ENCODE data around the gene XRN1. TPM values are rescaled to one million over a fixed set of nuclear protein-coding genes. Genes with fewer than 3 reads are reported as not detected.
"Not testable (repeated sequence)": the region's sequence is repeated elsewhere in the genome, so short reads cannot be mapped to it uniquely, and the experiment has no call there.

XRN1 gene
- total RNA-seq, 1 donor from 2014 or later: 36.7 TPM

- no peak overlapping the region for H2AFZ ChIP-seq (ENCODE audit: low read depth, low read length)
- Mint-ChIP-seq H3K27me3 (ENCODE audit: low read depth, unreplicated experiment) (no peaks in the 10 kb centered on the region), H3K4me3 (ENCODE audit: unreplicated experiment) (no peak overlapping the region), H3K27ac (ENCODE audit: unreplicated experiment) (no peak overlapping the region), H3K9me3 (ENCODE audit: unreplicated experiment) (no peaks in the 10 kb centered on the region), H3K4me1 (ENCODE audit: low read depth, unreplicated experiment) (peaks cover 18% of the 10 kb centered on the region), H3K36me3 (ENCODE audit: low read depth, unreplicated experiment) (peaks cover 11% of the 10 kb centered on the region)
- TF ChIP-seq EZH2 (IDR thresholded peaks at IDR 0.05; ENCODE audit: insufficient read depth, low read length) (no peak), CTCF (IDR thresholded peaks at IDR 0.05; ENCODE audit: insufficient read depth, low read depth, low read length) (no peak)
- no peaks in the 10 kb centered on the region for H3K79me2 ChIP-seq (ENCODE audit: insufficient read depth, low read length)
- peak; percentile 5 for DNase-seq (ENCODE audit: low read depth)
- no peaks in the 10 kb centered on the region for H4K20me1 ChIP-seq (ENCODE audit: insufficient read depth, low read length)
- no peak for FAIRE-seq
- no peak overlapping the region for H3K9ac ChIP-seq (ENCODE audit: low read length)
- H3K4me1 ChIP-seq (ENCODE audit: insufficient read depth, low read length): peaks cover 4% of the 10 kb centered on the region
- H3K9me3 ChIP-seq (ENCODE audit: insufficient read depth, low read depth, low read length): no peaks in the 10 kb centered on the region
- no peak overlapping the region for H3K4me2 ChIP-seq (ENCODE audit: low read length)
- H3K27ac ChIP-seq (ENCODE audit: low read depth, low read length): no peak overlapping the region
- H3K36me3 ChIP-seq (ENCODE audit: insufficient read depth, low read length): no peaks in the 10 kb centered on the region
- H3K4me3 ChIP-seq (ENCODE audit: insufficient read depth, low read depth, low read length): no peak overlapping the region
- no peaks in the 10 kb centered on the region for H3K27me3 ChIP-seq (ENCODE audit: insufficient read depth, low read length)
Observed at GRCh38 chr3:142319912-142320311, 127.9 kb downstream of the XRN1 start.

- Mint-ChIP-seq H3K36me3 (ENCODE audit: low read depth, unreplicated experiment) (peaks cover 8% of the 10 kb centered on the region), H3K4me1 (ENCODE audit: low read depth, unreplicated experiment) (peaks cover 18% of the 10 kb centered on the region), H3K9me3 (ENCODE audit: unreplicated experiment) (no peaks in the 10 kb centered on the region), H3K27me3 (ENCODE audit: low read depth, unreplicated experiment) (no peaks in the 10 kb centered on the region), H3K27ac (ENCODE audit: unreplicated experiment) (peak overlapping the region; percentile 12), H3K4me3 (ENCODE audit: unreplicated experiment) (no peak overlapping the region)
- peaks cover 4% of the 10 kb centered on the region for H3K4me1 ChIP-seq (ENCODE audit: insufficient read depth, low read length)
- DNase-seq (ENCODE audit: low read depth) (peak; percentile 72), FAIRE-seq (peak; percentile 37)
- H3K36me3 ChIP-seq (ENCODE audit: insufficient read depth, low read length): no peaks in the 10 kb centered on the region
- TF ChIP-seq CTCF (IDR thresholded peaks at IDR 0.05; ENCODE audit: insufficient read depth, low read depth, low read length) (no peak), EZH2 (IDR thresholded peaks at IDR 0.05; ENCODE audit: insufficient read depth, low read length) (no peak)
- no peak overlapping the region for H2AFZ ChIP-seq (ENCODE audit: low read depth, low read length)
- no peaks in the 10 kb centered on the region for H3K9me3 ChIP-seq (ENCODE audit: insufficient read depth, low read depth, low read length)
- H3K27me3 ChIP-seq (ENCODE audit: insufficient read depth, low read length): no peaks in the 10 kb centered on the region
- H3K4me2 ChIP-seq (ENCODE audit: low read length): peak overlapping the region; percentile 61
- H3K79me2 ChIP-seq (ENCODE audit: insufficient read depth, low read length): no peaks in the 10 kb centered on the region
- H4K20me1 ChIP-seq (ENCODE audit: insufficient read depth, low read length): no peaks in the 10 kb centered on the region
- no peak overlapping the region for H3K4me3 ChIP-seq (ENCODE audit: insufficient read depth, low read depth, low read length)
- no peak overlapping the region for H3K9ac ChIP-seq (ENCODE audit: low read length)
- H3K27ac ChIP-seq (ENCODE audit: low read depth, low read length): peak overlapping the region; percentile 34
Observed at GRCh38 chr3:142319094-142319493, 128.7 kb downstream of the XRN1 start.

GRCh38 chr3:142318331-142318730 is 129.5 kb downstream of the XRN1 start:
- Mint-ChIP-seq H3K4me1 (ENCODE audit: low read depth, unreplicated experiment) (peaks cover 18% of the 10 kb centered on the region), H3K4me3 (ENCODE audit: unreplicated experiment) (no peak overlapping the region), H3K27ac (ENCODE audit: unreplicated experiment) (peak overlapping the region; percentile 54), H3K27me3 (ENCODE audit: low read depth, unreplicated experiment) (no peaks in the 10 kb centered on the region), H3K36me3 (ENCODE audit: low read depth, unreplicated experiment) (peaks cover 8% of the 10 kb centered on the region), H3K9me3 (ENCODE audit: unreplicated experiment) (no peaks in the 10 kb centered on the region)
- no peaks in the 10 kb centered on the region for H3K9me3 ChIP-seq (ENCODE audit: insufficient read depth, low read depth, low read length)
- peaks cover 4% of the 10 kb centered on the region for H3K4me1 ChIP-seq (ENCODE audit: insufficient read depth, low read length)
- H3K36me3 ChIP-seq (ENCODE audit: insufficient read depth, low read length): no peaks in the 10 kb centered on the region
- H3K79me2 ChIP-seq (ENCODE audit: insufficient read depth, low read length): no peaks in the 10 kb centered on the region
- no peaks in the 10 kb centered on the region for H3K27me3 ChIP-seq (ENCODE audit: insufficient read depth, low read length)
- no peak overlapping the region for H3K4me3 ChIP-seq (ENCODE audit: insufficient read depth, low read depth, low read length)
- no peak overlapping the region for H3K9ac ChIP-seq (ENCODE audit: low read length)
- no peak overlapping the region for H3K4me2 ChIP-seq (ENCODE audit: low read length)
- no peak overlapping the region for H3K27ac ChIP-seq (ENCODE audit: low read depth, low read length)
- DNase-seq (ENCODE audit: low read depth) (peak; percentile 50), FAIRE-seq (no peak)
- no peaks in the 10 kb centered on the region for H4K20me1 ChIP-seq (ENCODE audit: insufficient read depth, low read length)
- H2AFZ ChIP-seq (ENCODE audit: low read depth, low read length): no peak overlapping the region
- no peak for TF ChIP-seq CTCF (IDR thresholded peaks at IDR 0.05; ENCODE audit: insufficient read depth, low read depth, low read length)
- no peak for TF ChIP-seq EZH2 (IDR thresholded peaks at IDR 0.05; ENCODE audit: insufficient read depth, low read length)

GRCh38 chr3:142315978-142316388 is 131.9 kb downstream of the XRN1 start:
- DNase-seq (ENCODE audit: low read depth): peak; percentile 26
- H3K4me2 ChIP-seq (ENCODE audit: low read length); H2AFZ ChIP-seq (ENCODE audit: low read depth, low read length); H4K20me1 ChIP-seq (ENCODE audit: insufficient read depth, low read length); H3K9me3 Mint-ChIP-seq (ENCODE audit: unreplicated experiment); H3K4me3 Mint-ChIP-seq (ENCODE audit: unreplicated experiment); H3K4me1 ChIP-seq (ENCODE audit: insufficient read depth, low read length); H3K9ac ChIP-seq (ENCODE audit: low read length); H3K27me3 ChIP-seq (ENCODE audit: insufficient read depth, low read length); H3K27ac ChIP-seq (ENCODE audit: low read depth, low read length); H3K9me3 ChIP-seq (ENCODE audit: insufficient read depth, low read depth, low read length); H3K27me3 Mint-ChIP-seq (ENCODE audit: low read depth, unreplicated experiment); H3K27ac Mint-ChIP-seq (ENCODE audit: unreplicated experiment); H3K4me3 ChIP-seq (ENCODE audit: insufficient read depth, low read depth, low read length); H3K36me3 ChIP-seq (ENCODE audit: insufficient read depth, low read length); H3K79me2 ChIP-seq (ENCODE audit: insufficient read depth, low read length); H3K36me3 Mint-ChIP-seq (ENCODE audit: low read depth, unreplicated experiment); FAIRE-seq: not testable (repeated sequence)
- peaks cover 18% of the 10 kb centered on the region for H3K4me1 Mint-ChIP-seq (ENCODE audit: low read depth, unreplicated experiment)
